IMR-90 (cell line): ENCODE data around the gene NFE2L2. TPM values are rescaled to one million over a fixed set of nuclear protein-coding genes. Genes with fewer than 3 reads are reported as not detected.

Source experiments
- ATAC-seq: fragments of 200-7000 bp; cut with Tn5 transposase; 2 replicates; pipeline ENCODE4 v1.9.1; 2020; ENCODE audit warnings: low read depth, mild to moderate bottlenecking, moderate library complexity
- BruUV-seq: library from RNA; stranded (reverse); fragments of 400-500 nt; replicated peaks from 2 replicates; lab custom pipeline; 2021; lab: Mats Ljungman, UMichigan
- CTCF ChIA-PET: fragments of 300-600 bp; formaldehyde crosslinking; extraction: SDS; loops from one replicate; lab custom pipeline; 2021; ENCODE audit warnings: antibody characterized with exemption; lab: Yijun Ruan, JAX
- POLR2A ChIA-PET: fragments of 300-600 bp; sonication (Branson Sonifier 250); formaldehyde crosslinking; loops from one replicate; lab custom pipeline; 2022; ENCODE audit warnings: antibody characterized with exemption; ENCODE audit not compliant: unreplicated experiment; lab: Charles Lee
- DNase-seq: peaks from one replicate; pipeline ENCODE4 v3.0.0; 2013
- H2AFZ ChIP-seq: replicated peaks from 2 replicates; pipeline ENCODE3; 2013; ENCODE audit warnings: low read length, mild to moderate bottlenecking; ENCODE audit not compliant: poor library complexity
- H2AK5ac ChIP-seq: 2 replicates; pipeline ENCODE4 v1.6.1; 2013; ENCODE audit warnings: low read depth, low read length, inconsistent platforms
- H2AK9ac ChIP-seq: replicated peaks from 2 replicates; pipeline ENCODE3; 2013; ENCODE audit warnings: mild to moderate bottlenecking, low read depth, low read length, moderate library complexity; ENCODE audit not compliant: poor library complexity
- H2BK120ac ChIP-seq: 2 replicates; pipeline ENCODE4 v1.6.1; 2013; ENCODE audit warnings: low read depth, low read length, inconsistent platforms
- H2BK15ac ChIP-seq: 3 replicates; pipeline ENCODE4 v1.6.1; 2013; ENCODE audit warnings: low read depth, low read length, inconsistent platforms
- H2BK20ac ChIP-seq: 2 replicates; pipeline ENCODE4 v1.6.1; 2013; ENCODE audit warnings: low read depth, mild to moderate bottlenecking, inconsistent platforms, low read length, moderate library complexity
- H2BK5ac ChIP-seq: 2 replicates; pipeline ENCODE4 v1.6.1; 2013; ENCODE audit warnings: mild to moderate bottlenecking, low read depth, low read length, inconsistent platforms; ENCODE audit not compliant: poor library complexity, severe bottlenecking
- H3K14ac ChIP-seq: replicated peaks from 2 replicates; pipeline ENCODE4 v1.6.1; 2013; ENCODE audit warnings: low read depth, low read length, inconsistent platforms
- H3K18ac ChIP-seq: 2 replicates; pipeline ENCODE4 v1.6.1; 2013; ENCODE audit warnings: low read depth, low read length, control low read depth
- H3K23ac ChIP-seq: 2 replicates; pipeline ENCODE4 v1.6.1; 2013; ENCODE audit warnings: low read depth, low read length, inconsistent platforms
- H3K27ac ChIP-seq: 2 replicates; pipeline ENCODE4 v1.5.1; 2013; ENCODE audit warnings: mild to moderate bottlenecking, control low read depth, low read length; ENCODE audit not compliant: insufficient read depth
- H3K27me3 ChIP-seq: 2 replicates; pipeline ENCODE4 v1.6.1; 2013; ENCODE audit warnings: low read length; ENCODE audit not compliant: control insufficient read depth, insufficient read depth
- H3K36me3 ChIP-seq: 2 replicates; pipeline ENCODE4 v1.6.1; 2013; ENCODE audit warnings: low read length, mixed read lengths; ENCODE audit not compliant: control insufficient read depth, insufficient read depth
- H3K4ac ChIP-seq: 2 replicates; pipeline ENCODE4 v1.6.1; 2013; ENCODE audit warnings: low read depth, low read length, inconsistent platforms
- H3K4me1 ChIP-seq: 2 replicates; pipeline ENCODE4 v1.6.1; 2013; ENCODE audit warnings: low read length, mixed read lengths; ENCODE audit not compliant: control insufficient read depth, insufficient read depth
- H3K4me2 ChIP-seq: 2 replicates; pipeline ENCODE4 v1.6.1; 2013; ENCODE audit warnings: low read depth, mild to moderate bottlenecking, control low read depth, low read length, moderate library complexity
- H3K4me3 ChIP-seq: 2 replicates; pipeline ENCODE4 v1.5.1; 2013; ENCODE audit warnings: low read depth, mild to moderate bottlenecking, control low read depth, low read length, moderate library complexity; ENCODE audit not compliant: insufficient read depth
- H3K56ac ChIP-seq: 2 replicates; pipeline ENCODE4 v1.6.1; 2013; ENCODE audit warnings: low read length, inconsistent platforms; ENCODE audit not compliant: insufficient read depth; ENCODE audit errors: extremely low read depth
- H3K79me1 ChIP-seq, 2 experiments: 2 replicates each; pipeline ENCODE4 v1.6.1; 2013; ENCODE audit warnings: low read length in 2 of 2, inconsistent platforms in 1 of 2, low read depth in 1 of 2
- H3K9ac ChIP-seq: 2 replicates; pipeline ENCODE4 v1.6.1; 2013; ENCODE audit warnings: low read depth, low read length, control low read depth
- H3K9me1 ChIP-seq: 2 replicates; pipeline ENCODE4 v1.6.1; 2013; ENCODE audit warnings: low read length, inconsistent platforms; ENCODE audit not compliant: insufficient read depth
- H3K9me3 ChIP-seq: 2 replicates; pipeline ENCODE4 v1.6.1; 2013; ENCODE audit warnings: low read length; ENCODE audit not compliant: control insufficient read depth, insufficient read depth
- H4K20me1 ChIP-seq: 2 replicates; pipeline ENCODE4 v1.6.1; 2013; ENCODE audit warnings: low read length, inconsistent platforms; ENCODE audit not compliant: insufficient read depth
- H4K5ac ChIP-seq: 2 replicates; pipeline ENCODE4 v1.6.1; 2013; ENCODE audit warnings: mild to moderate bottlenecking, low read depth, low read length, control low read depth
- H4K8ac ChIP-seq, 2 experiments: 2 replicates each; pipeline ENCODE4 v1.6.1; 2013; ENCODE audit warnings: low read depth in 2 of 2, low read length in 2 of 2, control low read depth in 1 of 2, inconsistent platforms in 1 of 2
- H4K91ac ChIP-seq: 2 replicates; pipeline ENCODE4 v1.6.1; 2013; ENCODE audit warnings: low read depth, low read length, inconsistent platforms; ENCODE audit not compliant: insufficient read depth
- BHLHE40 ChIP-seq: fragments of 150-350 bp; IDR thresholded peaks from 2 replicates; pipeline ENCODE4 v1.6.1; 2016; ENCODE audit warnings: mild to moderate bottlenecking, low read depth, low read length
- CEBPB ChIP-seq: IDR thresholded peaks from 2 replicates; pipeline ENCODE4 v1.6.1; 2012; ENCODE audit warnings: low read depth, low read length, improper control_type of control experiment
- CHD1 ChIP-seq: IDR thresholded peaks from 2 replicates; pipeline ENCODE4 v1.6.1; 2012; ENCODE audit warnings: low read depth, low read length, improper control_type of control experiment
- FOS ChIP-seq: fragments of 150-350 bp; IDR thresholded peaks from 2 replicates; pipeline ENCODE4 v1.6.1; 2016; ENCODE audit warnings: low read depth, low read length
- MAZ ChIP-seq: IDR thresholded peaks from 2 replicates; pipeline ENCODE4 v1.6.1; 2012; ENCODE audit warnings: low read depth, mild to moderate bottlenecking, low read length, improper control_type of control experiment, moderate library complexity, borderline replicate concordance
- POLR2A ChIP-seq: IDR thresholded peaks from 2 replicates; pipeline ENCODE4 v1.6.1; 2012; ENCODE audit warnings: mild to moderate bottlenecking, low read depth, low read length
- RCOR1 ChIP-seq: IDR thresholded peaks from 2 replicates; pipeline ENCODE4 v1.6.1; 2012; ENCODE audit warnings: mild to moderate bottlenecking, low read length, improper control_type of control experiment; ENCODE audit not compliant: insufficient replicate concordance
- USF2 ChIP-seq: fragments of 150-350 bp; IDR thresholded peaks from 2 replicates; pipeline ENCODE4 v1.6.1; 2017; ENCODE audit warnings: mild to moderate bottlenecking, antibody characterized with exemption, low read length, low read depth
- WGBS, 2 experiments: methylation state at CpG; one replicate each; pipeline versions ENCODE4 v1.1.5 to v1.1.7; 2013; ENCODE audit warnings: missing lambda C conversion rate in 2 of 2; ENCODE audit not compliant: insufficient read length in 1 of 2; ENCODE audit errors: extremely low coverage in 2 of 2; 5-methylcytosine and 5-hydroxymethylcytosine counted together
- dilution Hi-C: fragments of 300-500 bp; cut with HindIII; formaldehyde crosslinking; loops from one replicate; pipeline ENCODE4 v1.14.3; 2018; ENCODE audit warnings: low sequenced_read_pairs; ENCODE audit not compliant: unreplicated experiment
- in situ Hi-C: fragments of 300-500 bp; cut with MboI; formaldehyde crosslinking; loops from 3 replicates; pipeline ENCODE4 v1.14.3; 2019; ENCODE audit warnings: low sequenced_read_pairs, inconsistent platforms, mixed read lengths
- intact Hi-C: fragments of 100-400 bp; cut with micrococcal nuclease; formaldehyde crosslinking; loops from 2 replicates; pipeline ENCODE4 v1.10.0; 2022
- polyA plus RNA-seq, 3 experiments: library from polyadenylated mRNA; depleted of rRNA; stranded (reverse); fragments of >200 nt; gene quantifications; 2 replicates each; pipeline ENCODE4 v1.2.3, GENCODE V29; 2012; ENCODE audit warnings: low replicate concordance in 1 of 3
- total RNA-seq: library from RNA; depleted of rRNA; stranded (reverse); fragments of >200 nt; gene quantifications from 2 replicates; pipeline ENCODE4 v1.2.3, GENCODE V29; 2012
- TF ChIP-seq, protein P1 (sequence below): fragments of 150-350 bp; IDR thresholded peaks from 2 replicates; pipeline ENCODE4 v1.6.1; 2016; ENCODE audit warnings: low read depth, mild to moderate bottlenecking, low read length, moderate library complexity, borderline replicate concordance

Gene NFE2L2
- total and polyA plus RNA-seq, 2 of the 4 experiments (the other 2 are of a cell fraction): 72.7 to 83.5 TPM

DNA sequence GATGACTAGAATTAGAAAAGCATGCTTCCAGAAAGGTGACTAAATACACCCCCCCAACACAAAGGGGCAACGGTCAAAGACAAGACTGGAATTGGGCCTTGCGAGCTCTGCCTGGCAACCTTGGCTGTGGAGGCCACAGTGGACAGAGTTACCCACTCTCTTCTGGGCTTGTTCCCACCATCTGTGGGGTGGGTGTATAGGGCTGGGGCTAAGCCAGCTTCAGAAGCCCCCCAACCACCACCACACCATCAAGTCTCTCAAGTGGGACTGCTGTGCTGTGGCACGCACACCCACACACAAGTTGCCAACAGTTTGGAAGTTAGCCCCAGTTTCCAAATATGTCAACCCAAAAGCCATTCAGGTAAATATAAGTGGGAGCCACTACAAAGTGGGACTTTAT is 7.8 kb downstream of the NFE2L2 start:
- Histone ChIP-seq H3K9me3 (no peaks in the 10 kb centered on the region; the same call in 1 of the 2 replicates), H3K27me3 (no peaks in the 10 kb centered on the region), H3K4me2 (peak overlapping the region; percentile 27; the same call in 1 of the 2 replicates), H4K5ac (no peak overlapping the region), H3K36me3 (peaks cover 27% of the 10 kb centered on the region), H3K14ac (no peak overlapping the region), H3K56ac (no peak overlapping the region), H3K9ac (no peak overlapping the region), H3K18ac (no peak overlapping the region), H2AK5ac (no peak overlapping the region), H2AK9ac (no peak overlapping the region), H2AFZ (no peak overlapping the region), H4K8ac (no peak overlapping the region), H2BK20ac (no peak overlapping the region), H3K4ac (no peak overlapping the region), H4K91ac (no peak overlapping the region), H3K4me1 (peaks cover 19% of the 10 kb centered on the region), H2BK120ac (no peak overlapping the region), H3K23ac (0 out of 2 replicates have a peak overlapping the region, but pooled peaks have one; percentile 38), H2BK15ac (no peak overlapping the region), H3K27ac (no peak overlapping the region), H3K9me1 (peaks cover 28% of the 10 kb centered on the region), H4K20me1 (peaks cover 99% of the 10 kb centered on the region), H3K79me1 (peaks cover 0 to 40% of the 10 kb centered on the region in 2 experiments; a peak in 2 of 4 replicates), H3K4me3 (no peak overlapping the region), H2BK5ac (no peak overlapping the region)
- dilution Hi-C loops (no loop called here), intact Hi-C loops (no loop called here), in situ Hi-C loops (no loop called here)
- ChIA-PET POLR2A (interaction anchor here (0.5 kb wide), 1 partner anchor 9 kb away, joined by 3 read pairs; no protein-coding TSS in a partner anchor), CTCF (no interaction called here)
- no TSS peak for BruUV-seq
- DNase-seq (no peak), ATAC-seq (no peak)
- no CpG with 5 or more reads among the region's 3 CpGs for WGBS, 2 experiments
- TF ChIP-seq USF2 (no peak), RCOR1 (no peak), MAZ (no peak), BHLHE40 (no peak), POLR2A (no peak), CHD1 (no peak), CEBPB (no peak), FOS (no peak)
- TF ChIP-seq, protein P1, sequence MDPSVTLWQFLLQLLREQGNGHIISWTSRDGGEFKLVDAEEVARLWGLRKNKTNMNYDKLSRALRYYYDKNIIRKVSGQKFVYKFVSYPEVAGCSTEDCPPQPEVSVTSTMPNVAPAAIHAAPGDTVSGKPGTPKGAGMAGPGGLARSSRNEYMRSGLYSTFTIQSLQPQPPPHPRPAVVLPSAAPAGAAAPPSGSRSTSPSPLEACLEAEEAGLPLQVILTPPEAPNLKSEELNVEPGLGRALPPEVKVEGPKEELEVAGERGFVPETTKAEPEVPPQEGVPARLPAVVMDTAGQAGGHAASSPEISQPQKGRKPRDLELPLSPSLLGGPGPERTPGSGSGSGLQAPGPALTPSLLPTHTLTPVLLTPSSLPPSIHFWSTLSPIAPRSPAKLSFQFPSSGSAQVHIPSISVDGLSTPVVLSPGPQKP: no peak
